ENCODE results near the gene ARPC1A. TPM values are rescaled to one million over a fixed set of nuclear protein-coding genes. Genes with fewer than 3 reads are reported as not detected.
A peak's percentile ranks its signal among the peaks of the same experiment; 100 is the strongest.

Gene ARPC1A
- total RNA-seq, 1 experiment from 2014 or later = 253 TPM

- BruUV-seq (replicated peaks) = no TSS peak
- POLR2A ChIA-PET = interaction anchor here (0.5 kb wide), 1 partner anchor 209 kb away, joined by 3 read pairs; no protein-coding TSS in a partner anchor
Observed at GRCh38 chr7:99352247-99352646, 26.5 kb downstream of the ARPC1A start.

GRCh38 chr7:99355098-99355497 lies 29.4 kb downstream of the ARPC1A start:
- H3K27ac ChIP-seq (ENCODE audit: low read length) = no peak overlapping the region
- H3K4me1 ChIP-seq (ENCODE audit: control insufficient read depth, insufficient read depth, low read length) = no peaks in the 10 kb centered on the region
- in situ Hi-C loops (cut with HindIII; ENCODE audit: low pct_unique_long_range_greater_than_20kb, low sequenced_read_pairs) = no loop called here
- CTCF ChIA-PET = interaction anchor here (0.6 kb wide), 1 partner anchor 35 kb away, joined by 3 read pairs; no protein-coding TSS in a partner anchor
- no peaks in the 10 kb centered on the region for H3K27me3 ChIP-seq (ENCODE audit: control insufficient read depth, insufficient read depth, low read length)
- no peak for ATAC-seq
- H3K36me3 ChIP-seq (ENCODE audit: control insufficient read depth, insufficient read depth, low read length) = peaks cover 12% of the 10 kb centered on the region; the same call in 1 of the 2 replicates
- H3K9me3 ChIP-seq (ENCODE audit: control insufficient read depth, insufficient read depth, low read depth, low read length) = no peaks in the 10 kb centered on the region
- no peak for DNase-seq (ENCODE audit: low read depth, low spot score)
- POLR2A ChIA-PET = no interaction called here
- no peak overlapping the region for H3K4me3 ChIP-seq (ENCODE audit: low read depth in 2 of 2, low read length in 2 of 2)
- BruUV-seq (replicated peaks) = TSS peak; percentile 44
- TF ChIP-seq SIN3A (IDR thresholded peaks at IDR 0.05; ENCODE audit: borderline replicate concordance, insufficient read depth, low read depth, low read length) (no peak), TCF7L2 (IDR thresholded peaks at IDR 0.05; ENCODE audit: low read depth, low read length) (no peak), POLR2AphosphoS5 (IDR thresholded peaks at IDR 0.05; ENCODE audit: low read depth, low read length) (no peak), CTCF (IDR thresholded peaks at IDR 0.05) (no peak)
- TF ChIP-seq, protein P1, sequence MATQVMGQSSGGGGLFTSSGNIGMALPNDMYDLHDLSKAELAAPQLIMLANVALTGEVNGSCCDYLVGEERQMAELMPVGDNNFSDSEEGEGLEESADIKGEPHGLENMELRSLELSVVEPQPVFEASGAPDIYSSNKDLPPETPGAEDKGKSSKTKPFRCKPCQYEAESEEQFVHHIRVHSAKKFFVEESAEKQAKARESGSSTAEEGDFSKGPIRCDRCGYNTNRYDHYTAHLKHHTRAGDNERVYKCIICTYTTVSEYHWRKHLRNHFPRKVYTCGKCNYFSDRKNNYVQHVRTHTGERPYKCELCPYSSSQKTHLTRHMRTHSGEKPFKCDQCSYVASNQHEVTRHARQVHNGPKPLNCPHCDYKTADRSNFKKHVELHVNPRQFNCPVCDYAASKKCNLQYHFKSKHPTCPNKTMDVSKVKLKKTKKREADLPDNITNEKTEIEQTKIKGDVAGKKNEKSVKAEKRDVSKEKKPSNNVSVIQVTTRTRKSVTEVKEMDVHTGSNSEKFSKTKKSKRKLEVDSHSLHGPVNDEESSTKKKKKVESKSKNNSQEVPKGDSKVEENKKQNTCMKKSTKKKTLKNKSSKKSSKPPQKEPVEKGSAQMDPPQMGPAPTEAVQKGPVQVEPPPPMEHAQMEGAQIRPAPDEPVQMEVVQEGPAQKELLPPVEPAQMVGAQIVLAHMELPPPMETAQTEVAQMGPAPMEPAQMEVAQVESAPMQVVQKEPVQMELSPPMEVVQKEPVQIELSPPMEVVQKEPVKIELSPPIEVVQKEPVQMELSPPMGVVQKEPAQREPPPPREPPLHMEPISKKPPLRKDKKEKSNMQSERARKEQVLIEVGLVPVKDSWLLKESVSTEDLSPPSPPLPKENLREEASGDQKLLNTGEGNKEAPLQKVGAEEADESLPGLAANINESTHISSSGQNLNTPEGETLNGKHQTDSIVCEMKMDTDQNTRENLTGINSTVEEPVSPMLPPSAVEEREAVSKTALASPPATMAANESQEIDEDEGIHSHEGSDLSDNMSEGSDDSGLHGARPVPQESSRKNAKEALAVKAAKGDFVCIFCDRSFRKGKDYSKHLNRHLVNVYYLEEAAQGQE (IDR thresholded peaks at IDR 0.05; ENCODE audit: insufficient read depth in 1 of 2, low read depth in 2 of 2, low read length in 1 of 2) = no peak
- intact Hi-C loops (cut with micrococcal nuclease; ENCODE audit: unreplicated experiment) = no loop called here

More at GRCh38 chr7:99352247-99352646, 26.5 kb downstream of the ARPC1A start:
- ATAC-seq = no peak
- H3K27me3 ChIP-seq (ENCODE audit: control insufficient read depth, insufficient read depth, low read length) = no peaks in the 10 kb centered on the region
- no peaks in the 10 kb centered on the region for H3K9me3 ChIP-seq (ENCODE audit: control insufficient read depth, insufficient read depth, low read depth, low read length)
- peaks cover 13% of the 10 kb centered on the region; the same call in 1 of the 2 replicates for H3K36me3 ChIP-seq (ENCODE audit: control insufficient read depth, insufficient read depth, low read length)
- no peak overlapping the region for H3K4me3 ChIP-seq (ENCODE audit: low read depth in 2 of 2, low read length in 2 of 2)
- no peak for DNase-seq (ENCODE audit: low read depth, low spot score)
- in situ Hi-C loops (cut with HindIII; ENCODE audit: low pct_unique_long_range_greater_than_20kb, low sequenced_read_pairs) = no loop called here
- H3K4me1 ChIP-seq (ENCODE audit: control insufficient read depth, insufficient read depth, low read length) = no peaks in the 10 kb centered on the region
- no peak overlapping the region for H3K27ac ChIP-seq (ENCODE audit: low read length)
- CTCF ChIA-PET = no interaction called here
- TF ChIP-seq POLR2AphosphoS5 (IDR thresholded peaks at IDR 0.05; ENCODE audit: low read depth, low read length) (no peak), CTCF (IDR thresholded peaks at IDR 0.05) (no peak), TCF7L2 (IDR thresholded peaks at IDR 0.05; ENCODE audit: low read depth, low read length) (no peak), SIN3A (IDR thresholded peaks at IDR 0.05; ENCODE audit: borderline replicate concordance, insufficient read depth, low read depth, low read length) (no peak)
- TF ChIP-seq, protein P1 (IDR thresholded peaks at IDR 0.05; ENCODE audit: insufficient read depth in 1 of 2, low read depth in 2 of 2, low read length in 1 of 2) = no peak
- intact Hi-C loops (cut with micrococcal nuclease; ENCODE audit: unreplicated experiment) = no loop called here
